GM06990 (cell line): ENCODE results near the gene TMEM163.

Experiments
- DNase-seq: peaks from one replicate; pipeline ENCODE4 v3.0.0-alpha.2; 2011; ENCODE audit not compliant: insufficient read length; ENCODE audit errors: extremely low read depth
- H3K27me3 ChIP-seq: replicated peaks from 2 replicates; pipeline ENCODE4 v1.6.0; 2011; ENCODE audit warnings: low read length; ENCODE audit not compliant: control insufficient read depth, insufficient read depth
- H3K36me3 ChIP-seq: 2 replicates; pipeline ENCODE4 v1.5.1; 2011; ENCODE audit warnings: low read length; ENCODE audit not compliant: control insufficient read depth, insufficient read depth
- H3K4me3 ChIP-seq: replicated peaks from 2 replicates; pipeline ENCODE4 v1.5.1; 2011; ENCODE audit warnings: low read depth, mild to moderate bottlenecking, control low read depth, low read length
- CTCF ChIP-seq: IDR thresholded peaks from 2 replicates; pipeline ENCODE4 v1.5.1; 2011; ENCODE audit warnings: low read length, control low read depth, mild to moderate bottlenecking, inconsistent platforms; ENCODE audit not compliant: insufficient read depth, poor library complexity, severe bottlenecking

Gene TMEM163

GRCh38 chr2:134440336-134440909 lies 278.4 kb downstream of the TMEM163 start:
- no peak for DNase-seq
- Histone ChIP-seq H3K36me3 (peaks cover 35% of the 10 kb centered on the region), H3K4me3 (no peak overlapping the region), H3K27me3 (no peaks in the 10 kb centered on the region)
- TF ChIP-seq CTCF: no peak

- Histone ChIP-seq H3K27me3 (no peaks in the 10 kb centered on the region), H3K36me3 (peaks cover 27% of the 10 kb centered on the region), H3K4me3 (no peak overlapping the region)
- no peak for DNase-seq
- no peak for TF ChIP-seq CTCF
Observed at GRCh38 chr2:134438371-134438770, 280.4 kb downstream of the TMEM163 start.

GRCh38 chr2:134436706-134437105 lies 282.1 kb downstream of the TMEM163 start:
- no peaks in the 10 kb centered on the region for H3K27me3 ChIP-seq
- no peak for DNase-seq
- TF ChIP-seq CTCF: no peak
- H3K36me3 ChIP-seq: peaks cover 31% of the 10 kb centered on the region
- no peak overlapping the region for H3K4me3 ChIP-seq

GRCh38 chr2:134435936-134436335 lies 282.9 kb downstream of the TMEM163 start:
- no peak for TF ChIP-seq CTCF
- Histone ChIP-seq H3K27me3 (no peaks in the 10 kb centered on the region), H3K4me3 (no peak overlapping the region), H3K36me3 (peaks cover 29% of the 10 kb centered on the region)
- no peak for DNase-seq

GRCh38 chr2:134435505-134435904 lies 283.3 kb downstream of the TMEM163 start:
- no peak for DNase-seq
- no peak for TF ChIP-seq CTCF
- no peak overlapping the region for H3K4me3 ChIP-seq
- H3K27me3 ChIP-seq: no peaks in the 10 kb centered on the region
- peaks cover 29% of the 10 kb centered on the region for H3K36me3 ChIP-seq

GRCh38 chr2:134433979-134434378 lies 284.8 kb downstream of the TMEM163 start:
- peaks cover 37% of the 10 kb centered on the region for H3K36me3 ChIP-seq
- no peak overlapping the region for H3K4me3 ChIP-seq
- no peak for TF ChIP-seq CTCF
- DNase-seq: no peak
- no peaks in the 10 kb centered on the region for H3K27me3 ChIP-seq
